Right atrium auricular region (tissue), 2 donors: Measurements from ENCODE around the gene DMBT1. TPM values are rescaled to one million over a fixed set of nuclear protein-coding genes. Genes with fewer than 3 reads are reported as not detected.

Experiments used
- DNase-seq: peaks from one replicate; pipeline ENCODE4 v3.0.0-alpha.2; 2019; ENCODE audit warnings: low spot score
- H3K27ac ChIP-seq, 2 donors: fragments of 200-600 bp; sonication (generic); 1 replicate in 1 of 2; 2 replicates in 1 of 2; pipeline ENCODE4 v1.5.1; 2016 to 2019
- H3K27me3 ChIP-seq, 2 donors: fragments of 200-600 bp; sonication (generic); one replicate each; pipeline versions ENCODE4 v1.5.1 to v1.6.0; 2017 to 2019
- H3K36me3 ChIP-seq: fragments of 200-600 bp; sonication (generic); one replicate; pipeline ENCODE4 v1.5.1; 2016
- H3K4me1 ChIP-seq, 2 donors: fragments of 200-600 bp; sonication (generic); one replicate each; pipeline versions ENCODE4 v1.5.1 to v1.6.0; 2017 to 2019
- H3K4me3 ChIP-seq, 2 donors: fragments of 200-600 bp; sonication (generic); 1 replicate in 1 of 2; 2 replicates in 1 of 2; pipeline ENCODE4 v1.5.1; 2017 to 2019; ENCODE audit warnings: mild to moderate bottlenecking in 1 of 2, moderate library complexity in 1 of 2
- H3K9me3 ChIP-seq, 2 donors: fragments of 200-600 bp; sonication (generic); one replicate each; pipeline ENCODE4 v1.5.1; 2019
- total RNA-seq, 2 donors: library from RNA; depleted of rRNA; stranded (reverse); fragments of >200 nt; gene quantifications; one replicate each; pipeline ENCODE4 v1.1.0, GENCODE V29; 2016
- TF ChIP-seq, protein P1 (sequence below), 2 donors: fragments of 200-600 bp; sonication (generic); IDR thresholded peaks; one replicate each; pipeline ENCODE4 v1.5.1; 2019; ENCODE audit warnings: antibody characterized with exemption in 2 of 2

The DMBT1 gene
- total RNA-seq, 2 donors from 2014 or later = 0.08 TPM; not detected in 1

DNA sequence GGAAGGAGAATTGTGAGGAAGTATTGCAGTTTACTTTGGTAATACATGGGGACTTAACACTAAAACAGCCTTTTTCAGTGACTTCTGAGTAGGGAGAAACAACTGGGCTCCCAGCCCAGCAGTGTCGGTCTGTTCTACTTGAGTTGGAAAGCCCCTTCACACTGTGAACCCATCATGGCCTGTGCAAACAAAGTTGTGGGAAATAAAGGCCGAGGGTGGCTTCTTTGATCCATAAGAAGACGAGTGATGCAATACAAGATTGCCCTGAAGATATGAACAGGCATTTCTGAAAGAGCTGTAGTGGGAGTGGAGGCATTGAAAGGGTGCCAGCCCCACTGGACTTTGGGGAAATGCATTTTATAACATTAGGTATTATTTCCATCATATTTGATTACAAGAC lies 110.8 kb downstream of the DMBT1 start:
- Histone ChIP-seq H3K4me1 (no peaks in the 10 kb centered on the region), H3K9me3 (no peaks in the 10 kb centered on the region), H3K27ac (no peak overlapping the region), H3K36me3 (no peaks in the 10 kb centered on the region), H3K4me3 (no peak overlapping the region), H3K27me3 (no peaks in the 10 kb centered on the region)
- no peak for DNase-seq
- TF ChIP-seq, protein P1, sequence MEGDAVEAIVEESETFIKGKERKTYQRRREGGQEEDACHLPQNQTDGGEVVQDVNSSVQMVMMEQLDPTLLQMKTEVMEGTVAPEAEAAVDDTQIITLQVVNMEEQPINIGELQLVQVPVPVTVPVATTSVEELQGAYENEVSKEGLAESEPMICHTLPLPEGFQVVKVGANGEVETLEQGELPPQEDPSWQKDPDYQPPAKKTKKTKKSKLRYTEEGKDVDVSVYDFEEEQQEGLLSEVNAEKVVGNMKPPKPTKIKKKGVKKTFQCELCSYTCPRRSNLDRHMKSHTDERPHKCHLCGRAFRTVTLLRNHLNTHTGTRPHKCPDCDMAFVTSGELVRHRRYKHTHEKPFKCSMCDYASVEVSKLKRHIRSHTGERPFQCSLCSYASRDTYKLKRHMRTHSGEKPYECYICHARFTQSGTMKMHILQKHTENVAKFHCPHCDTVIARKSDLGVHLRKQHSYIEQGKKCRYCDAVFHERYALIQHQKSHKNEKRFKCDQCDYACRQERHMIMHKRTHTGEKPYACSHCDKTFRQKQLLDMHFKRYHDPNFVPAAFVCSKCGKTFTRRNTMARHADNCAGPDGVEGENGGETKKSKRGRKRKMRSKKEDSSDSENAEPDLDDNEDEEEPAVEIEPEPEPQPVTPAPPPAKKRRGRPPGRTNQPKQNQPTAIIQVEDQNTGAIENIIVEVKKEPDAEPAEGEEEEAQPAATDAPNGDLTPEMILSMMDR (IDR thresholded peaks at IDR 0.05) = no peak

- H3K4me3 ChIP-seq = no peak overlapping the region
- H3K36me3 ChIP-seq = no peaks in the 10 kb centered on the region
- no peaks in the 10 kb centered on the region for H3K9me3 ChIP-seq
- DNase-seq = no peak
- no peaks in the 10 kb centered on the region for H3K27me3 ChIP-seq
- H3K27ac ChIP-seq = no peak overlapping the region
- H3K4me1 ChIP-seq = no peaks in the 10 kb centered on the region
- TF ChIP-seq, protein P1 (IDR thresholded peaks at IDR 0.05) = no peak
Observed at GRCh38 chr10:122672655-122673054, 112.1 kb downstream of the DMBT1 start.

DNA sequence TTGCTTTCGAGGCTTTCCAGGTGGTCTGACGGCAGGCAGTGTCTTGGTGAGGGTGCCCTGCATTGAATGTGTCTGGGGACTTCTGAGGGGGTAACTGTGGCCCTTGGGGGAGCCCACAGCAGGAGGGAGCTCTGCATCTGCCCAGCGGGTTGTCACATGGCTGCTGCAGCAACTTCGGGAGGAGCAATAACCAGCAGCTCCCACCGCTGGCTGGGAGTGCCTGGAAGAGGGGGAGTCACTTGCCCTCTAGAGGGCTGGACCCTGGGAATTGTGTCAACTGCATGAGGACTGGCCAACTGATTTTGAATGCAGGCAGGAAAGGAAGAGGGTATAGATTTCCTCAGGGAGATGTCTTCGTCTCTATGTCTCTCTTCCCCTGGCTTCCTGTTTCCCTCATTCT lies 112.7 kb downstream of the DMBT1 start:
- Histone ChIP-seq H3K27ac (no peak overlapping the region), H3K9me3 (no peaks in the 10 kb centered on the region), H3K27me3 (no peaks in the 10 kb centered on the region), H3K36me3 (no peaks in the 10 kb centered on the region), H3K4me3 (no peak overlapping the region), H3K4me1 (no peaks in the 10 kb centered on the region)
- TF ChIP-seq, protein P1 (IDR thresholded peaks at IDR 0.05) = no peak
- no peak for DNase-seq

DNA sequence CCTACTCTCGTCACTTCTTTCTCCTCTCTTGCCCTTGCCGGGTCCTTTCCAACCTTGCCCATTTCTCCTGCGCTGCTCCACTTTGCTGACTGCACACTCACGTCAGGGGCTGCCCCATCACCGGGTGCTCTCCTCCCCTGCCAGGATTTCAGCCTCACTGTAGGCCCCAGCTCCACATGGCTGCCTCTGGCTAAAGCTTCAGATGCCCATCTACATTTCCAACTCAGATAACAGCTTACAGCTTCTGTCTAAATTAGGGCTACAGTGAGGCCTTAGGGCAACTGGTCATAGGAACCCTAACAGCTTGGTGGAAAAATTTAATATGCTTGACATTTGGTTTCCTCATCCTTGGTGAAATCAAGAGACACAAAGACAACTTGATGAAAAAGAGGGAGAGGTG lies 113.2 kb downstream of the DMBT1 start:
- H3K4me1 ChIP-seq = no peaks in the 10 kb centered on the region
- no peaks in the 10 kb centered on the region for H3K9me3 ChIP-seq
- H3K4me3 ChIP-seq = no peak overlapping the region
- no peak for DNase-seq
- no peaks in the 10 kb centered on the region for H3K27me3 ChIP-seq
- H3K27ac ChIP-seq = no peak overlapping the region
- H3K36me3 ChIP-seq = no peaks in the 10 kb centered on the region
- TF ChIP-seq, protein P1 (IDR thresholded peaks at IDR 0.05) = no peak

DNA sequence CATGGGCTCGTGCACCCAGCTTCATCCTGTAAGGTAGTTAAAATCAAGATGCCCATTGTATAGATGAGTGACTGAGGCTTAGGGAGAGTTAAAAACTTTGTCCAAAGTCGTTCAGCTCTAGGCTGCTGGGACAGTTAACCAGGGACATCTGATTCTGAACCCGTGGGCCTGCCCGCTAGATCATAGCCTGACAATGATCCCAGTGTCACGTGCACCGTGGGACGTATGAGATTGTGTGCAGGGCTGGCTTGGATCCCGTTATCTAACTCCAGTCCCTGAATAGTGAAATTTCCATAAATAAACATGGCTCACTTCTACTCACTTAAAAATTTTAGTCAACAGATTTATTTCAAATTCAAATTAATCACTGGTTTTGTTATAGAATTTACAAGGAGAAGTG lies 114.2 kb downstream of the DMBT1 start:
- Histone ChIP-seq H3K4me3 (no peak overlapping the region), H3K36me3 (no peaks in the 10 kb centered on the region), H3K27me3 (no peaks in the 10 kb centered on the region), H3K27ac (peak overlapping the region in 1 of 2 donors; percentile 45), H3K4me1 (no peaks in the 10 kb centered on the region), H3K9me3 (no peaks in the 10 kb centered on the region)
- no peak for DNase-seq
- TF ChIP-seq, protein P1 (IDR thresholded peaks at IDR 0.05) = no peak

GRCh38 chr10:122675278-122675677 lies 114.7 kb downstream of the DMBT1 start:
- Histone ChIP-seq H3K27ac (peak overlapping the region; percentile 8 to 45), H3K36me3 (no peaks in the 10 kb centered on the region), H3K9me3 (no peaks in the 10 kb centered on the region), H3K4me1 (no peaks in the 10 kb centered on the region), H3K27me3 (no peaks in the 10 kb centered on the region), H3K4me3 (no peak overlapping the region)
- DNase-seq = no peak
- TF ChIP-seq, protein P1 (IDR thresholded peaks at IDR 0.05) = no peak
